GM18502 (cell line): ENCODE data around the gene PAX7.

Experiments
- ATAC-seq: cut with Tn5 transposase; IDR thresholded peaks from one replicate; pipeline ENCODE4 v1.9.1; 2021; ENCODE audit warnings: mild to moderate bottlenecking; ENCODE audit not compliant: unreplicated experiment, poor library complexity

Gene PAX7

GRCh38 chr1:18783705-18784481 lies 153.2 kb downstream of the PAX7 start:
- no peak for ATAC-seq

GRCh38 chr1:18784482-18784831 lies 153.8 kb downstream of the PAX7 start:
- ATAC-seq: no peak

GRCh38 chr1:18786149-18786548 lies 155.5 kb downstream of the PAX7 start:
- ATAC-seq: no peak

- no peak for ATAC-seq
Observed at GRCh38 chr1:18787825-18788385, 157.3 kb downstream of the PAX7 start.

DNA sequence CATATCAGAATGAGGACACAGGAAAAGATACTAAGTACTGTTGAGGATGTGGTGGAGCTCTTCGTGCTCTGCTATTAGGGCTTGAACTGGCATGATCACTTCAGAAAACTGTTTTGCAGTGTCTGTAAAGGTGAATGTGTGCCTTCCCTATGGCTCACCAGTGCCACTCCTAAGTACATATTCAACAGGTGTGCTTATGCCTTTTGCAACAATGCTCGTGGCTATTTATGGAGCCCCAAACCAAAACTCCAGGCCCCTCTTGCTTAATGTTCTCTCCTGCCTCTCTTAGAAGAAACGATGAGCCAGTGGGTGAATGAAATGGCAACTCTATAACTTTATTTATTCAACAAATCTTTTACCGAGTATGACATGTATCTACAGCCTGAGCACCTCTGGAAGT lies 158.6 kb downstream of the PAX7 start:
- no peak for ATAC-seq

- no peak for ATAC-seq
Observed at GRCh38 chr1:18792747-18793146, 162.1 kb downstream of the PAX7 start.

- no peak for ATAC-seq
Observed at GRCh38 chr1:18793164-18793563, 162.5 kb downstream of the PAX7 start.

GRCh38 chr1:18794051-18794450 lies 163.4 kb downstream of the PAX7 start:
- no peak for ATAC-seq

DNA sequence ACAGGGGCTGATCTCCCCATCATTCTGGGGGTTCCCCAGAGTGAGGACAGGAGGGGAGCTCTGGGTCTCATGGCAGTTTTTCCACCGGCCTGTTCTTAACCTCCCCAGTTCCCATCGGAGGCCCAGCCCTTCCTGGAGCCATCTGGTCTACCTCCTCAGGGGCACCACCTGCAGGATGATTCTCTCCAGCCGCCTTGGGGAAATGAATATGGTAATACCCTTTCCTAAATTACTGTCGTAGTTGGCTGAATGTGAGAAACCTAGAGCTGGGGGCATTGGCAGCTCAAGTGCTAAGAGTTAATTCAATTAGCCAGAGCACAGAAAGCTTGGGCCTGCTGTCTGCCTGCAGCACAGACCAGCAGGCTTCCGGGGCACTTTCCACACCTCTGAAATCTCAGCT lies 163.9 kb downstream of the PAX7 start:
- no peak for ATAC-seq

DNA sequence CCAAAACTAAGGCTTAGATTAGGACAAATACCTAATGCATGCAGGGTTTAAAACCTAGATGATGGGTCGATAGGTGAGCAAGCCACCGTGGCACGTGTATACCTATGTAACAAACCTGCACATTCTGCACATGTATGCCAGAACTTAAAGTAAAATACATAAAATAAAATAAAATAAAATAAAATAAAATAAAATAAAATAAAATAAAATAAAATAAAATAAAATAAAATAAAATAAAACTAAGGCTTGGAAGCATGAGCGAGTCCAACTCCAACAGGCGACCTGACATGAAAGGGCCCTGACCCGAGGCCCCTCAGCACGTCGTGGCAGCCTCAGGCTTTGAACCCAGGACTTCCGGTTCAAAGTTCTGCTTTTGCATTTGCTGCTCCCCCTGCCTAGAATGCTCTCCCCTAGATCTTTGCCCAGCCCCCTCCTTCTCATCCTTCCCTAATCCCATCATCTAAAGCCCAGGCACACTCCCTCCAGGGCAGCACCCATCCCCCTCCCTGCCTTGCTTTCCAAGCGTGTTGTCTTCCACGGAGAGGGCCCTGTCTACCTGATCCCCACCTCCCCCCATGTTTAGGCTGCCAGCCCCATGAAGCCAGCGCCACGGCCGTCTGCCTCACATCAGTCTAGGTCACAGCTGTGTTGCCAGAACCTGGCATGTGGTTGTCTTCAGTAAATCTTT lies 164.5 kb downstream of the PAX7 start:
- no peak for ATAC-seq

DNA sequence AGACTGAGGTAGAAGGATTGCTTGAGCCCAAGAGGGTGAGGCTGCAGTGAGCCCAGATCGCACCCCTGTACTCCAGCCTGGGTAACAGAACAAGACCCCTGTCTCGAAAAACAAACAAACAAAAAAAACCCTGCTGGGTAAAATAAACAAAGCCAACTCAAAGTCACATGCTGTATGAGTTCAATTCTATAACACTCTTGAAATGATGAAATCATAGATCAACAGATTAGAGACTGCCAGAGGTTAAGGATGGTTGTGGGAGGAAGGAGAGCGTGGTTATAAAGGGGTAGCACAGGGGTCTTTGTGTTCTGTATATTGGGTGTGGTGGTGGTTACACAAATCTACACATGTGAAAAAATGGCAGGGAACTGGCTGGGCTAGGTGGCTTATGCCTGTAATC lies 166.3 kb downstream of the PAX7 start:
- no peak for ATAC-seq
